ENCODE data around the gene SULF2.

SULF2 gene

GRCh38 chr20:47654370-47654769 lies 130.9 kb downstream of the SULF2 start:
- Histone ChIP-seq H3K4me2 (ENCODE audit: low read depth, low read length, poor library complexity, severe bottlenecking) (no peak overlapping the region), H3K4me1 (ENCODE audit: insufficient read depth, low read length, poor library complexity, severe bottlenecking) (no peaks in the 10 kb centered on the region), H3K79me2 (ENCODE audit: insufficient read depth, low read length) (no peaks in the 10 kb centered on the region), H3K9me2 (replicated peaks; ENCODE audit: low read depth, low read length) (no peaks in the 10 kb centered on the region), H3K36me3 (ENCODE audit: insufficient read depth, low read length) (peaks cover 27% of the 10 kb centered on the region; the same call in 1 of the 2 replicates), H2AFZ (ENCODE audit: low read length) (no peak overlapping the region), H3K9ac (ENCODE audit: low read depth, low read length, poor library complexity, severe bottlenecking) (no peak overlapping the region), H4K20me1 (ENCODE audit: insufficient read depth, low read length, poor library complexity, severe bottlenecking) (no peaks in the 10 kb centered on the region), H3K9me3 (ENCODE audit: insufficient read depth, low read depth, low read length) (no peaks in the 10 kb centered on the region), H3K27me3 (ENCODE audit: insufficient read depth, low read length, poor library complexity, severe bottlenecking) (no peaks in the 10 kb centered on the region), H3F3A (ENCODE audit: low read depth) (no peaks in the 10 kb centered on the region), H3K4me3 (ENCODE audit: low read length, poor library complexity, severe bottlenecking) (no peak overlapping the region)
- TF ChIP-seq, protein P1, sequence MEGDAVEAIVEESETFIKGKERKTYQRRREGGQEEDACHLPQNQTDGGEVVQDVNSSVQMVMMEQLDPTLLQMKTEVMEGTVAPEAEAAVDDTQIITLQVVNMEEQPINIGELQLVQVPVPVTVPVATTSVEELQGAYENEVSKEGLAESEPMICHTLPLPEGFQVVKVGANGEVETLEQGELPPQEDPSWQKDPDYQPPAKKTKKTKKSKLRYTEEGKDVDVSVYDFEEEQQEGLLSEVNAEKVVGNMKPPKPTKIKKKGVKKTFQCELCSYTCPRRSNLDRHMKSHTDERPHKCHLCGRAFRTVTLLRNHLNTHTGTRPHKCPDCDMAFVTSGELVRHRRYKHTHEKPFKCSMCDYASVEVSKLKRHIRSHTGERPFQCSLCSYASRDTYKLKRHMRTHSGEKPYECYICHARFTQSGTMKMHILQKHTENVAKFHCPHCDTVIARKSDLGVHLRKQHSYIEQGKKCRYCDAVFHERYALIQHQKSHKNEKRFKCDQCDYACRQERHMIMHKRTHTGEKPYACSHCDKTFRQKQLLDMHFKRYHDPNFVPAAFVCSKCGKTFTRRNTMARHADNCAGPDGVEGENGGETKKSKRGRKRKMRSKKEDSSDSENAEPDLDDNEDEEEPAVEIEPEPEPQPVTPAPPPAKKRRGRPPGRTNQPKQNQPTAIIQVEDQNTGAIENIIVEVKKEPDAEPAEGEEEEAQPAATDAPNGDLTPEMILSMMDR (conservative IDR thresholded peaks at IDR 0.05; ENCODE audit: low read length): no peak
- no peak for TF ChIP-seq EZH2phosphoT487 (IDR thresholded peaks at IDR 0.05; ENCODE audit: borderline replicate concordance)

DNA sequence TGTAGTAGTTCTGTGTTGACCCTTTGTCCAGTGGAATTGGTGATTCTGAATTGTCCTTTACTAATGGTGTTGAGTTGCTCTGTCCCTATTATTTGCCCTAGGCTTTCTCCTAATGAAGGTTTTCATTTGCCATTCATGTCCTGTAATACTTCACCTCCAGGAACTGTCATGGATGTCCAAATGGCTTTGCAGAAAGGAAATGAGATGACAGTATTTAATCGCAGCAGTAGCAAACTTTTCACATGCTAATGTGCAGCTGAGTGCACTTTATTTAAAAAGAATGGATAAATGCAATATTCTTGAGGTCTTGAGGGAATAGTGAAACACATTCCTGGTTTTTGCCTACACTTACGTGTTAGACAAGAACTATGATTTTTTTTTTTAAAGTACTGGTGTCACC lies 131.4 kb downstream of the SULF2 start:
- Histone ChIP-seq H4K20me1 (ENCODE audit: insufficient read depth, low read length, poor library complexity, severe bottlenecking) (no peaks in the 10 kb centered on the region), H3K27me3 (ENCODE audit: insufficient read depth, low read length, poor library complexity, severe bottlenecking) (no peaks in the 10 kb centered on the region), H3K9me3 (ENCODE audit: insufficient read depth, low read depth, low read length) (no peaks in the 10 kb centered on the region), H3K9ac (ENCODE audit: low read depth, low read length, poor library complexity, severe bottlenecking) (no peak overlapping the region), H3K79me2 (ENCODE audit: insufficient read depth, low read length) (no peaks in the 10 kb centered on the region), H3K4me1 (ENCODE audit: insufficient read depth, low read length, poor library complexity, severe bottlenecking) (no peaks in the 10 kb centered on the region), H3K36me3 (ENCODE audit: insufficient read depth, low read length) (peaks cover 32% of the 10 kb centered on the region; the same call in 1 of the 2 replicates), H3F3A (ENCODE audit: low read depth) (no peaks in the 10 kb centered on the region), H3K4me2 (ENCODE audit: low read depth, low read length, poor library complexity, severe bottlenecking) (no peak overlapping the region), H3K9me2 (replicated peaks; ENCODE audit: low read depth, low read length) (no peaks in the 10 kb centered on the region), H2AFZ (ENCODE audit: low read length) (no peak overlapping the region), H3K4me3 (ENCODE audit: low read length, poor library complexity, severe bottlenecking) (no peak overlapping the region)
- TF ChIP-seq, protein P1 (conservative IDR thresholded peaks at IDR 0.05; ENCODE audit: low read length): no peak
- no peak for TF ChIP-seq EZH2phosphoT487 (IDR thresholded peaks at IDR 0.05; ENCODE audit: borderline replicate concordance)

GRCh38 chr20:47652794-47653193 lies 132.5 kb downstream of the SULF2 start:
- Histone ChIP-seq H3K4me1 (ENCODE audit: insufficient read depth, low read length, poor library complexity, severe bottlenecking) (no peaks in the 10 kb centered on the region), H3K4me2 (ENCODE audit: low read depth, low read length, poor library complexity, severe bottlenecking) (no peak overlapping the region), H3K9me3 (ENCODE audit: insufficient read depth, low read depth, low read length) (no peaks in the 10 kb centered on the region), H3K9ac (ENCODE audit: low read depth, low read length, poor library complexity, severe bottlenecking) (no peak overlapping the region), H2AFZ (ENCODE audit: low read length) (no peak overlapping the region), H3K9me2 (replicated peaks; ENCODE audit: low read depth, low read length) (no peaks in the 10 kb centered on the region), H3K79me2 (ENCODE audit: insufficient read depth, low read length) (no peaks in the 10 kb centered on the region), H4K20me1 (ENCODE audit: insufficient read depth, low read length, poor library complexity, severe bottlenecking) (no peaks in the 10 kb centered on the region), H3K27me3 (ENCODE audit: insufficient read depth, low read length, poor library complexity, severe bottlenecking) (no peaks in the 10 kb centered on the region), H3K4me3 (ENCODE audit: low read length, poor library complexity, severe bottlenecking) (no peak overlapping the region), H3F3A (ENCODE audit: low read depth) (no peaks in the 10 kb centered on the region), H3K36me3 (ENCODE audit: insufficient read depth, low read length) (peaks cover 36% of the 10 kb centered on the region; the same call in 1 of the 2 replicates)
- TF ChIP-seq EZH2phosphoT487 (IDR thresholded peaks at IDR 0.05; ENCODE audit: borderline replicate concordance): no peak
- TF ChIP-seq, protein P1 (conservative IDR thresholded peaks at IDR 0.05; ENCODE audit: low read length): no peak
